SHP77 treated with DMSO at 0.1 percent for 48 hours (cell line): ENCODE measurements around the gene GBA2.

ENCODE experiments used
- DNase-seq: peaks from one replicate; lab custom pipeline; 2025; lab: John Stamatoyannopoulos, UW

Gene GBA2

GRCh38 chr9:35690614-35691333 lies 58.3 kb downstream of the GBA2 start:
- DNase-seq = no peak

- DNase-seq = no peak
Observed at GRCh38 chr9:35690294-35690613, 58.8 kb downstream of the GBA2 start.

- DNase-seq = no peak
Observed at GRCh38 chr9:35689542-35690293, 59.3 kb downstream of the GBA2 start, which contains the start of gene TPM2. Gene TPM2 (minus strand): TSS chr9:35689925. CDS start chr9:35689817, 108 bp downstream.

- DNase-seq = no peak
Observed at GRCh38 chr9:35688558-35689541, 60.2 kb downstream of the GBA2 start.

- DNase-seq = no peak
Observed at GRCh38 chr9:35687972-35688557, 61.0 kb downstream of the GBA2 start.

GRCh38 chr9:35687306-35687705 lies 61.7 kb downstream of the GBA2 start:
- no peak for DNase-seq
